ENCODE data around the gene MAPK12. TPM values are rescaled to one million over a fixed set of nuclear protein-coding genes. Genes with fewer than 3 reads are reported as not detected.

The MAPK12 gene
- total and polyA plus RNA-seq, 9 of the 15 experiments (the other 6 are each of a cell fraction or from before 2014, with no cell fraction given) = 0.79 to 71.5 (median 32.8) TPM

GRCh38 chr22:50274311-50274710 lies 12.8 kb upstream of the MAPK12 start:
- POLR2A ChIA-PET = no interaction called here
- intact Hi-C loops (cut with micrococcal nuclease) = loop anchor here (2.0 to 5.0 kb wide), 2 partner anchors 53 to 68 kb away; partner anchors contain the start of genes DENND6B and PPP6R2
- Histone ChIP-seq H3K9ac (ENCODE audit: insufficient read depth in 1 of 2, low read depth in 2 of 2, low read length in 2 of 2) (peak overlapping the region in 1 of 2 experiments; percentile 65; a peak in 1 of 4 replicates), H3K4me3 (no peak overlapping the region), H4K20me1 (replicated peaks; ENCODE audit: control insufficient read depth, insufficient read depth, low read length) (no peaks in the 10 kb centered on the region), H3K79me2 (ENCODE audit: control insufficient read depth, insufficient read depth, low read length) (no peaks in the 10 kb centered on the region), H2AFZ (ENCODE audit: low read depth, low read length) (no peak overlapping the region), H3K36me3 (ENCODE audit: control insufficient read depth, insufficient read depth, low read length) (peaks cover 30% of the 10 kb centered on the region; the same call in 1 of the 3 replicates), H3K4me2 (ENCODE audit: insufficient read depth, low read length) (0 out of 2 replicates have a peak overlapping the region, but pooled peaks have one; percentile 37), H3K4me1 (replicated peaks in 1 of 2; ENCODE audit: control insufficient read depth in 2 of 2, insufficient read depth in 2 of 2, low read length in 2 of 2) (peaks cover 3 to 59% of the 10 kb centered on the region in 2 experiments; a peak in 4 of 5 replicates), H3K27ac (ENCODE audit: extremely low read depth, low read depth, low read length) (no peak overlapping the region), H3K27me3 (ENCODE audit: control insufficient read depth in 2 of 2, insufficient read depth in 2 of 2, low read length in 2 of 2) (no peaks in the 10 kb centered on the region), H3K9me3 (replicated peaks; ENCODE audit: control insufficient read depth, insufficient read depth, low read depth, low read length) (no peaks in the 10 kb centered on the region), H3K9me1 (ENCODE audit: control insufficient read depth, insufficient read depth, low read length) (no peaks in the 10 kb centered on the region)
- TF ChIP-seq CTCF (IDR thresholded peaks at IDR 0.05 in 2 of 3, conservative IDR thresholded peaks at IDR 0.05 in 1 of 3; ENCODE audit: insufficient read depth in 2 of 3, low read depth in 1 of 3, low read length in 3 of 3) = peak; percentile 21 to 46 (median 36); a peak in 4 of 6 replicates
- TF ChIP-seq VEZF1 (CRISPR knock-in tag; IDR thresholded peaks at IDR 0.05) = peak; percentile 60
- 0 out of 4 replicates have a peak, but pooled peaks of 1 of the 2 experiments have one; percentile 19 for TF ChIP-seq NRF1 (conservative IDR thresholded peaks at IDR 0.05 in 1 of 2, IDR thresholded peaks at IDR 0.05 in 1 of 2)
- peak; percentile 82 for TF ChIP-seq ZNF740 (CRISPR knock-in tag; IDR thresholded peaks at IDR 0.05)
- no peak for TF ChIP-seq ZNF740 (tag; IDR thresholded peaks at IDR 0.05)
- 0 out of 4 replicates have a peak, but pooled peaks of 1 of the 2 experiments have one; percentile 15 for TF ChIP-seq RAD21 (CRISPR knock-in tag; conservative IDR thresholded peaks at IDR 0.05 in 1 of 2, IDR thresholded peaks at IDR 0.05 in 1 of 2)
- no peak for TF ChIP-seq BCOR (IDR thresholded peaks at IDR 0.05)
- TF ChIP-seq ZBTB33 (CRISPR knock-in tag; IDR thresholded peaks at IDR 0.05) = 0 out of 2 replicates have a peak, but pooled peaks have one; percentile 35
- TF ChIP-seq YBX1 (IDR thresholded peaks at IDR 0.05) = no peak
- 40% methylated on average over 2 of the region's 7 CpGs for WGBS (ENCODE audit: insufficient coverage, low coverage, missing lambda C conversion rate)
- ATAC-seq (peak; percentile 39), FAIRE-seq (no peak), DNase-seq (ENCODE audit: extremely low read depth in 1 of 4, low spot score in 3 of 4) (peak; percentile 29 to 64 (median 37))
- no TSS peak for BruUV-seq (replicated peaks)
- in situ Hi-C loops (cut with MboI) = loop anchor here (5.0 kb wide), 1 partner anchor 53 kb away; the partner anchor contains the start of gene DENND6B
- CTCF ChIA-PET (ENCODE audit: low intra/inter-chr PET ratio) = interaction anchor here (2.4 kb wide), 1 partner anchor 68 kb away, joined by 8 read pairs; the partner anchor contains the start of gene PPP6R2
